Measurements from ENCODE around the gene GLP1R. TPM values are rescaled to one million over a fixed set of nuclear protein-coding genes. Genes with fewer than 3 reads are reported as not detected.

Gene GLP1R
- total and polyA plus RNA-seq, 2 of the 13 experiments (the other 11 are each of a cell fraction or from before 2014, with no cell fraction given) = not detected

GRCh38 chr6:39049575-39050283 is 1.1 kb downstream of the GLP1R start:
- no peak for ATAC-seq

GRCh38 chr6:39050453-39051112 is 2.0 kb downstream of the GLP1R start:
- POLR2A ChIA-PET = no interaction called here
- Histone ChIP-seq H3K27ac (ENCODE audit: extremely low read length, insufficient read depth, low read length) (no peak overlapping the region), H4K20me1 (ENCODE audit: insufficient read depth, low read length) (no peaks in the 10 kb centered on the region), H3K27me3 (ENCODE audit: control insufficient read depth in 1 of 2, insufficient read depth in 2 of 2, low read length in 2 of 2) (peaks cover 6 to 58% of the 10 kb centered on the region in 2 experiments), H3K4me3 (replicated peaks in 1 of 3; ENCODE audit: insufficient read depth in 1 of 3, low read depth in 2 of 3, low read length in 3 of 3) (no peak overlapping the region), H3K9ac (ENCODE audit: insufficient read depth, low read depth, low read length) (no peak overlapping the region), H3K79me2 (ENCODE audit: insufficient read depth, low read length) (no peaks in the 10 kb centered on the region), H3K4me1 (ENCODE audit: insufficient read depth, low read length) (no peaks in the 10 kb centered on the region), H3K4me2 (ENCODE audit: low read depth, low read length) (no peak overlapping the region), H3K36me3 (replicated peaks in 1 of 2; ENCODE audit: control insufficient read depth in 1 of 2, insufficient read depth in 2 of 2, low read length in 2 of 2) (no peaks in the 10 kb centered on the region), H3K9me3 (ENCODE audit: low read length) (no peaks in the 10 kb centered on the region), H2AFZ (ENCODE audit: low read length) (no peak overlapping the region)
- WGBS (ENCODE audit: low lambda C conversion rate) = 3% methylated on average over 5 of the region's 5 CpGs
- no peak for FAIRE-seq
- no TSS peak for BruUV-seq (replicated peaks)
- TF ChIP-seq ZMYM4 (CRISPR knock-in tag; IDR thresholded peaks at IDR 0.05) = no peak
- no peak for TF ChIP-seq FOXP1 (IDR thresholded peaks at IDR 0.05)
- no peak for TF ChIP-seq FOXP1 (CRISPR knock-in tag; IDR thresholded peaks at IDR 0.05)
- no peak for TF ChIP-seq NAIF1 (CRISPR knock-in tag; IDR thresholded peaks at IDR 0.05; ENCODE audit: borderline replicate concordance)
- TF ChIP-seq ETS1 (CRISPR knock-in tag; IDR thresholded peaks at IDR 0.05) = no peak
- TF ChIP-seq CCDC6 (CRISPR knock-in tag; IDR thresholded peaks at IDR 0.05) = no peak
- no peak for TF ChIP-seq NR2F6 (IDR thresholded peaks at IDR 0.05)
- TF ChIP-seq NR2F6 (CRISPR knock-in tag; IDR thresholded peaks at IDR 0.05) = no peak
- TF ChIP-seq CAMTA2 (CRISPR knock-in tag; IDR thresholded peaks at IDR 0.05; ENCODE audit: borderline replicate concordance) = no peak
- TF ChIP-seq ZNF567 (CRISPR knock-in tag; IDR thresholded peaks at IDR 0.05; ENCODE audit: borderline replicate concordance) = no peak
- TF ChIP-seq SOX6 (IDR thresholded peaks at IDR 0.05) = no peak
- no peak for TF ChIP-seq SOX6 (CRISPR knock-in tag; IDR thresholded peaks at IDR 0.05)
- CTCF ChIA-PET (ENCODE audit: low intra/inter-chr PET ratio, low total read pairs) = no interaction called here
- ATAC-seq = no peak
- DNase-seq (ENCODE audit: low spot score) = no peak
- in situ Hi-C loops (cut with HindIII; ENCODE audit: extremely low pct_ligation_motif_present, low pct_unique_long_range_greater_than_20kb) = no loop called here
- intact Hi-C loops (cut with micrococcal nuclease; ENCODE audit: unreplicated experiment) = no loop called here

More at GRCh38 chr6:39049575-39050283, 1.1 kb downstream of the GLP1R start:
- BruUV-seq (replicated peaks) = no TSS peak
- DNase-seq (ENCODE audit: low spot score) = no peak
- intact Hi-C loops (cut with micrococcal nuclease; ENCODE audit: unreplicated experiment) = no loop called here
- H2AFZ ChIP-seq (ENCODE audit: low read length) = no peak overlapping the region
- H4K20me1 ChIP-seq (ENCODE audit: insufficient read depth, low read length) = no peaks in the 10 kb centered on the region
- no peak for TF ChIP-seq ZNF362 (CRISPR knock-in tag; IDR thresholded peaks at IDR 0.05; ENCODE audit: borderline replicate concordance)
- TF ChIP-seq ZNF432 (CRISPR knock-in tag; IDR thresholded peaks at IDR 0.05; ENCODE audit: borderline replicate concordance) = no peak
- in situ Hi-C loops (cut with HindIII; ENCODE audit: extremely low pct_ligation_motif_present, low pct_unique_long_range_greater_than_20kb) = no loop called here
- H3K4me3 ChIP-seq (replicated peaks in 1 of 3; ENCODE audit: insufficient read depth in 1 of 3, low read depth in 2 of 3, low read length in 3 of 3) = no peak overlapping the region
- no peak for FAIRE-seq
- H3K27ac ChIP-seq (ENCODE audit: extremely low read length, insufficient read depth, low read length) = no peak overlapping the region
- H3K36me3 ChIP-seq (replicated peaks in 1 of 2; ENCODE audit: control insufficient read depth in 1 of 2, insufficient read depth in 2 of 2, low read length in 2 of 2) = no peaks in the 10 kb centered on the region
- H3K9ac ChIP-seq (ENCODE audit: insufficient read depth, low read depth, low read length) = no peak overlapping the region
- H3K79me2 ChIP-seq (ENCODE audit: insufficient read depth, low read length) = no peaks in the 10 kb centered on the region
- H3K4me1 ChIP-seq (ENCODE audit: insufficient read depth, low read length) = no peaks in the 10 kb centered on the region
- ChIA-PET CTCF (ENCODE audit: low intra/inter-chr PET ratio, low total read pairs) (no interaction called here), POLR2A (no interaction called here)
- H3K4me2 ChIP-seq (ENCODE audit: low read depth, low read length) = no peak overlapping the region
- no peaks in the 10 kb centered on the region for H3K9me3 ChIP-seq (ENCODE audit: low read length)
- WGBS (ENCODE audit: low lambda C conversion rate) = 47% methylated on average over 7 of the region's 9 CpGs
- peaks cover 6 to 58% of the 10 kb centered on the region in 2 experiments for H3K27me3 ChIP-seq (ENCODE audit: control insufficient read depth in 1 of 2, insufficient read depth in 2 of 2, low read length in 2 of 2)
